GM18526 (cell line): ENCODE measurements around the gene NPC1L1.

Experiments used
- POLR2A ChIP-seq: IDR thresholded peaks from 3 replicates; pipeline ENCODE4 v1.6.1; 2011; ENCODE audit not compliant: insufficient read length; ENCODE audit errors: extremely low read depth

NPC1L1 gene

DNA sequence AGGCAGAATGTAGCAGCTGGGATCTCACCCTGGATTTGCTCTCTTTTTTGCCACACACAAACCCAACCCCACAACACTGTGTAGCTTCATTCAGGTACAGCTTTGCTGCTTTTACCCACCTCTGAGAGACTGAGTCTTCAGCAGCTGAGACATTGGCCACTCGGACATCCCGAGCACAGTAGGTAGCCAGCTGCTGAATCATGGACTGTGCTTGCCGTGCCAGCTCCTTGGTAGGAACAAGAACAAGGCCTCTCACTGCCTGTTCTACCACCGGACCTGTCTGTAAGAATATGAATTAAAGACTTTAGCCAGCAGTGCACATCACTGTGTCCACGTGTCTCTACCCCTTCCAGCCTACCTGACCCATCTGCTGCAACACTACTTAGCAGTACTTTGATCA lies 31.6 kb upstream of the NPC1L1 start:
- TF ChIP-seq POLR2A: no peak

DNA sequence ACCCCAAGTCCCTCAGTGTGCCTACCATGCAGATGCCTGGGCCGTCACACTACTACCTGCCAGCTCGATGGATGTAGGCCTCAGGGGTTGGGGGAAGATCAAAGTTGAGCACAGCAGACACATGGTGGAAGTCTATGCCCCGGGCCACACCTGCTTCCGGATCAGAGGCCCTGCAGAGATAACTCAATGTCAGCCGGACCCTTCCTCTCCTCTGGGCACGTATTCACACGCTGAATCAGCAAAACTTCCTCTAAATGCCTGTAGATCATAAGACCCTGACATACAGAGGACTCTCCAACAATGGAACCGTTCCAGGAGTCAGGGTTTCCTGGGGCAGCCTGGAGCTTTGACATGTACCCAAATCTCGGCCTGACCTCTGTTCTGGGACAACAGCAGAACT lies 28.8 kb upstream of the NPC1L1 start:
- TF ChIP-seq POLR2A: no peak

DNA sequence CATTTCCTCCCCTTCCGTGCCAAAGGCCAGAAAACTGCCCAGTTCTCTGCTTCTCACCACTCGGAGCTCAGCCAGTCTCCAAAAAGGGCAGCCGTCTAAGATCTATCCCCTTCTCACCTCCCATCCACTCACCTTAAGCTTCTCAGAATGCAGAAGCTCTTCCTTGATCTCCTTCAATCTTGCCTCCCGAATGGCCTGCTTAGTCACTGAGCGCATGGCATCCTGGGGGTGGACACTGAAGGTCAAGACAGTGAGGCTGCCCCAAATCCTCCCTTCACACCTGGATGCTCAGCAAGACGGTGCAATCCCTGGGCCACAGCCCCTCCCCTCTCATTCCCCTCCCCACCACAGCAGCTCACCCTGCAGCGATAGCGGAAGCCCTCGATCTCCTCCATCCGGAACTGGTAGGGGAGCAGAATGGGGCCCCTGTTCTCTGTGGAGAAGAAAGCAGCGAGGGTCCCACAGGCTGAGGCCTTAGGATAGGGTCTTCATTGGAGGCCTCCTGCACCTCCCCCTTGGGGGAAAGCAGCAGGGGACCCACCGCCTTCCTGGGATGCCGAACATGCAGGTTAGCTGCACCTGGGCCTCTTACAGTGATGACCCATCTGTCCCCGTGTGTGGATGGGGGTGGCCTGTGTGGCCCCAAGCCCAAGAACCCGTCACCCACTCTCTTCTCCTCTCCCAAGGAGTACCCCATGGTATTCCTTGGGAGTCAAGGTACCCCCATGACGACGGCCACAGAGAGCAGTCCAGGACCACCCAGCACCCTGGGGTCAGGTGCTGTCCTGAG lies 27.8 kb upstream of the NPC1L1 start:
- TF ChIP-seq POLR2A: no peak

DNA sequence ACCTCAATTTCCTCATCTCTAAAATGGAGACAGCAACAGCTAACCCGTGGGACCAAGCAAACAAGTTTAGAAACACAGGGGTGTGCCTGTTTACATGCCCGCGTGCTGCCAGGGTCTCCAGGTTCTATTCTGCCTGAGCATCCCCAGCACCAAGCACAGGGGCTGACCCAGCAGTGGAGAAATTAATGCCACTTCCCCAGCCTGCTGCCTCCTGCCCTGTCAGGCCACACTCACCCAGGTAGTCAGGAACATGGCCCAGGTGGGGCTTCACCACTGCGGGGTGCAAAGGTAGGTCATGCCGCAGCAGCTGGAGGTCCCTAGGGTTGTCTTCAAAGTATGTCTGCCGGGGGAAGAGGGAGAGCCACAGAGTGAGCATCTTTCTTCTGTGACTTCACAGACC lies 26.8 kb upstream of the NPC1L1 start:
- no peak for TF ChIP-seq POLR2A

DNA sequence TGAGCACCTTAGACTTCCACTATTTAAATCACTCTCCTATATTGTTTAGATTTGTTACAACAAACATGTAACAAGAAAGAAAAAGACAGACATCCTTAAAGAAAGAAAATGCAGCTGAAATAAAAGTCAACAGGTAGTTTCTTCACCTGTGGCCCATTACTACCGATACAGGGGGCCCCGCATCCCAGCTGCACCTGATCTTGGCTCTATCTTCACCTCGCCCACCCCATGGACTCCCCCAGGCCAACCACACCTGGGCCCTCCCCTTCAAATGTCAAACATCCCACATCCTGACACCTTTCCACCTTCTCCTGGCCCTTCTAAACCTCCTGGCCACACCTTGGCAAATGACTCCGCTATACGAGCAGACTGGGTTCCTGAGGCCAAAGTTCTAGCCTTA lies 25.6 kb upstream of the NPC1L1 start:
- no peak for TF ChIP-seq POLR2A

DNA sequence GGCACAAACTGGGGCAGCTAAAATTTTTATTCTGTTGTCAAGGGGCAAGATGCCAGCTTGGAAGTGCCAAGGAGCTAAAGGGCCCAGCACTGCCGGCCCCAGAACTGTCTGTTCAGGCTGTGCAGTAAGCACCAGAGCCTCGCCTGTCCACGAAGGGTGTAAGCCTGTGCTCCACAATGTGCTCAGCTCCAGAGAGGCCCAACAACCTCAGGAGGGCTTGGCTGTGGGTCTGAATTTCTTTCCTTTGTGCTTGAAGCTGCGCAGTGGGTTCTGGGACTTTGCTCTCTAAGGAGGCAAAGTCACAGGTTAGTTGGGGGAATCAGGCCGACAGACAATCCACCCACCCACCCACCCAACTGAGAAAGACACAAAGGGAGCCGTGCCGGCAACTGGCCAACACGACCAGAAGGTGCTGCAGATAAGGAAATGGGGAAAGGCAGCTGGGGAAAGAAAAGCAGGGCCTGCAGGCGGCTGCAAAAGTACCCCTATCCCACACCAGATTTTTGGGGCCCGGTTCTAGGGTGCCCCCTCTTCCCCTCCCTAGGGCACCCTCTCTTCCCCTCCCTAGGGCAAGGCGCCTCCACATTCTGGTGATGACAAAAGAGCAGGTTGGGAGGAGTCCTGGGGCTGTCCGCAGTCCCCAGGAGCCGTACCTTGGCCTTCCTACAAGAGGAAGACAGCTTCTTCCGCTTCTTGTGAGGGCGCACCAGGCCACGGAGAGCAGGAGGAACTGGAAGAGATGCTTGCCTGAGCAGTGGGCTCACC lies 24.8 kb upstream of the NPC1L1 start:
- no peak for TF ChIP-seq POLR2A

DNA sequence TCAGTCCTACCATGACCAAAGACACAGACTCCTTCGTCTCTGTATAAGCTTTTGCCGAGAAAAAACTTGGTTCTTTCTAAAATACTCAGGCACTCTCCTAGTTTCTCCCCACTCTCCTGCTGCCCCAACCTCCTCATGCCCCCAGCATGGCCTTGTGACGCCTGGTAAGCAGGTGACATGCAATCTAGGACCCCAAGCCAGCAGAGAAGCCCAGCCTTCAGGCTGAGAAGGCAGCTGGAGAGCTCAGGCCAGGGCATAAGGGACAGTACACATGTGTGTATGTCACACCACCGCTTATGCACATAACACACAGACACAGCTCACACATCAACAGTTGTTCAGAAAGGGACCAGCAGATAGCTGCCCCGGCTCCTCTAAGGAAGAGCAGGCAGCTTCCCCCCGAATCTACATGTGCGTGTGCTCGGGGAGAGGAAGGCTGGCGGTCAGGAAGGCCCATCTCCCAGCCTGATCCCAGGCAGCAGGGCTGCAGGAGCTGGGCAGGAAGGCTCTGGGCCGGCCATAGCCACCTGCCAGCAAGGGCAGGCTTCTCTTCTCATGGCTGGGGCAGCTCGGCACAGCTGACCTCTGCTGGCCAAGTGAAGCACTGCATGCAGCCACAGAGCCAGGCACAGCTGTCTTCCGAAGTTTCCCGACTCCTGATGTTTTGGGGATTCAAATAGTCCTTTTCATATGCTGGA lies 24.1 kb upstream of the NPC1L1 start:
- no peak for TF ChIP-seq POLR2A

DNA sequence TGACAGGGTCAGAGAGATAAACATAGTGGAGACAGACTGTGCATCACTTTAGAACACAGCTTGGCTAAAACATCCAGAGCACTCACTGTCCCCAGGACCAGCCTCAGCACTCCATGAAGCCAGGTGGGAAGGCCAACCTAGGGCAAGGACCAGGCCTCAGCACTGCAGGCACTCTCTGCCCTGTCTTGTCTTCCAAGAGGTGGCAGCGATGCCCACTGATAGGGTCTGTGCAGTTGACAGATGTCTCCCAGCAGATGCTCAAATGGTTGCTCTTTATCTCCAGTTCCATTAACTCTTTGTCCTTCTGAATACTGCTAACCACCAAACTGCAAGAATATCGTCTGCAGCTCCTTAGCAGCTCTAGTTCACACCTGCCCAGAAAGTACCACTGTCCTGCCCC lies 23.5 kb upstream of the NPC1L1 start:
- TF ChIP-seq POLR2A: no peak

DNA sequence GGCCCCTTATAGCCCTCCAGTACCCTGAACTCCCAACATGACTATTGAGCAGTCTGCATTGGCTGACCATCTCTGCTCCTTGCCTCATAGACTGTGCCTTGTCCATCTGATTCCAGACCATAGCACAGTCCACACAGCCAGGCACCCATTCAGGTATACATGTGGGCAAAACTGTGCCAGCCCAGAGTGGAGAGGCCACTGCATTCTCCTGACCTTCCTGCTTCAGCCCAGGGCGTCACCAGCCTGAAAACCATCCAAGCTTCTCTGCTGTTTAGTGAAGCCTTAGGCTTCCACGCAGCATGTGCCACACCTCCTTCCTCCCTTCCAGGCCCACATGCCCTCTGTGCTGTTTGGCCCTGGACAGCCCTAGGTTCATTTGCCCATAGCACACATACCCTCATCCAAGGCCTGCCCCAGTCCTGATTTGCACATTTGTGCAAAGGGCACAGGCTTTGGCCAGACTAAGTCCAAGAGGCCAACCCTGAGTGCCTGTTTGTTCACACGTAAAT lies 22.1 kb upstream of the NPC1L1 start:
- no peak for TF ChIP-seq POLR2A

DNA sequence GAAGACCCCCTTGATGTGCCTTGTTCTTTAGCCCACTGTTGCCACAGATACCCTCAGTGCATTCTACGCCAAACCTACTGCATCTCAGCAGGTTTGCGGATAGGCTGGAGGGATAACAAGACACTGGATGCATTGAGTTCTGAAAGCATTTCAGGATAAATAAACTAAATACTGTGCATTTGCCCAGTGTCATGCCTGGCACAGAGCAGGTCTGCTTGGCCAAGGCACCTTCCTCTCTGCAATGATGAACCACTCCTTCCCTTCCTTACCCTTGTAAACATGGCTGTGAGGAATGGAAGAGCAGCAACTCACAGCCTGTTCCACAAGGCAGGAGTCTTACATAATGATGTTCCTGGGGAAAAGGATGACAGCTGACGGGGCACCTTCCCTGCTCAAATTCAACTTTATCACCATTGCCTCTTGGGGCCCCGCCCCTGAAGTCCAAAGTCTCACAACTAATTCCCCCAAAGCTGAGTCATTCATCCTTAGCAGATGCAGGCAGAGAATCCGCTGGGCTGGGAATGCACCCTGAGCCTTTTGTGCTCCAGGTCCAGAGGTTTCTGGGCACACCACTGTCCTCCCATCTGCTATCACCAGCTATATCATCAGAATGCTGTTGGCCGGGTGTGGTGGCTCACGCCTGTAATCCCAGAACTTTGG lies 21.0 kb upstream of the NPC1L1 start:
- TF ChIP-seq POLR2A: no peak

DNA sequence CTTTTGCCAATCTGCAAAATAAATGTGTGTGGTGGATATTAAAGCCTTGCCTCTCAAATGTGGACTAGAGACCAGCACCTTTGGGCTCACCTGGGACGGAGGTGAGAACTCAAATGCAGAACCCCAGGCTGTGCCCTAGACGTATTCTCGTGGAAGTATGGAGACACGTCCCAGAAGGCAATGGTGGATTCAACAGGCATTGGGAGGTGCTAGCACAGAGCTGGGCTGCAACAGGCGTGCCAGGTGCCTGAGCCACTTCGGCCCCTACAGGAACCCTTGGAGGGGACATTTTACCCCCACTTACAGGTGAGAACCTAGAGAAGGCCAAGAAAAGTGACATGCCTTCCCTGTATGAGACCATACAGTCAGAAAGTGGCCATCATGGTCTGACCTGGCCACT lies 20.4 kb upstream of the NPC1L1 start:
- TF ChIP-seq POLR2A: no peak

DNA sequence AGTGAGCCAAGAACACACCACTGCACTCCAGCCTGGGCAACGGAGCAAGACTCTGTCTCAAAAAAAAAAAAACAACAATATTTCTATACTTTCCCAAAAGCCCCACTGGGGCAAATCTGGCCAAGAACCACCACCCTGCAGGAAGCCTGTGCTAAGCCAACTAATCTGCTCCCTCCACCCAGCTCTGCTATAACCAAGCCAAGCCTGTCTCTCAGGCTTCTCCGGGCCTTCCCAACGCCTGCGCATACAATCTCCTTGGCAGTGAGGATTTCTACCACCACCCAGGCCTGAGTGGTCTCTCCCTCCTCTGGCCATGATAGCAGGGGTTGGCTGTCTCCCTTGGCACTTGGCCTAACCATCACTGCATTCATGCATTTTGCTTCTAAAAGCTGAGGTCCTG lies 18.4 kb upstream of the NPC1L1 start:
- TF ChIP-seq POLR2A: no peak

DNA sequence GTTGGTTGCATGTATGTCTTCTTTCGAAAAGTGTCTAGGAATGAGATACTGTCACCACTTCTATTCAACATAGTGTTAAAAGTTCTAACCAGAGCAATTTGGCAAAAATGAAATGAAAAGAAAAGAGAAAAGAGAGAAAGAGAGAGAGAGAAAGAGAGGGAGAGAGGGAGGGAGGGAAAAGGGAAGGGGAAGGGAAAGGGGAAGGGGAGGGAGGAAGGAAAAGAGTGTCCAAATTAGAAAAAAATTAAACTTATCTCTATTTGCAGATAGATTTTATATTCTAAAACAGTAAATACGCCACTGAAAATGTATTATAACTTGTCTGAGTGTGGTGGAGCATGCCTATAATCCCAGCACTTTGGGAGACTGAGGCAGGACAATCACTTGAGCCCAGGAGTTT lies 16.4 kb upstream of the NPC1L1 start:
- TF ChIP-seq POLR2A: no peak

DNA sequence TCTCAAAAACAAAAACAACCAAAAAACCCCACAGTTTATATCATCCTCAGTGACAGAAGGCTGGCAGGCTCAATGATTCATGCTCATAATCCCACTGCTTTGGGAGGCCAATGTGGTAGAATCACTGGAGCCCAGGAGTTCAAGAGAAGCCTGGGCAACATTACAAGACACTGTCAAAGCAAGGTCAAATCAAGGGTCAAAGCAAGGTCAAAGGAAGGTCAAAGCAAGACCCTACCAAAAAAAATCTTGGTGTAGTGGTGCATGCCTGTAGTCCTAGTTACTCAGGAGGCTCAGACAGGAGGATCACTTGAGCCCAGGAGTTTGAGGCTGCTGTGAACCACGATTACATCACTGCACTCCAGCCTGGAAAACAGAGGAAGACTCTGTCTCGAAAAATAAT lies 14.2 kb upstream of the NPC1L1 start:
- no peak for TF ChIP-seq POLR2A

DNA sequence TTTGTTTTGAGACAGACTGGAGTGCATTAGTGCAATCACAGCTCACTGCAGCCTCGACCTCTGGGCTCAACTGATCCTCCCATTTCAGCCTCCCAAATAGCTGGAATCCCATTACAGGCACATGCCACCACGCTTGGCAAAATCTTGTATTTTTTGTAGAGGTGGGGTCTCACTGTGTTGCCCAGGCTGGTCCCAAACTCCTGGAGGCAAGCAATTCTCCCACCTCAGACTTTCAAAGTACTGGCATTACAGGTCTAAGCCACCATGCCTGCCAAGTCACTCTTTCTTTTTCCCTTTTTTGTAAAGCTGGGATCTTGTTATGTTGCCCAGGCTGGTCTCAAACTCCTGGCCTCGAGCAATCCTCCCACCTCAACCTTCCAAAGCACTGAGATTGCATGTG lies 8.3 kb upstream of the NPC1L1 start:
- TF ChIP-seq POLR2A: no peak
